GM23338 (cell line): Measurements from ENCODE around the gene ACKR1. TPM values are rescaled to one million over a fixed set of nuclear protein-coding genes. Genes with fewer than 3 reads are reported as not detected.

Experiments
- CREB1 ChIP-seq: fragments of 250-450 bp; sonication (Bioruptor Pico); IDR thresholded peaks from 2 replicates; pipeline ENCODE4 v1.5.0; 2020; ENCODE audit warnings: low read depth, mild to moderate bottlenecking, moderate library complexity
- EZH2phosphoT487 ChIP-seq: fragments of 200-600 bp; sonication (generic); IDR thresholded peaks from one replicate; pipeline ENCODE4 v1.8.1; 2018; ENCODE audit warnings: antibody characterized with exemption; ENCODE audit not compliant: unreplicated experiment
- JUNB ChIP-seq: IDR thresholded peaks from one replicate; pipeline ENCODE4 v1.6.1; 2016; ENCODE audit warnings: antibody characterized with exemption; ENCODE audit not compliant: unreplicated experiment
- NANOG ChIP-seq: IDR thresholded peaks from 2 replicates; pipeline ENCODE4 v1.6.1; 2016; ENCODE audit warnings: antibody characterized with exemption, borderline replicate concordance
- POLR2AphosphoS5 ChIP-seq: IDR thresholded peaks from 2 replicates; pipeline ENCODE4 v1.6.1; 2016; ENCODE audit warnings: antibody characterized with exemption, low read depth
- REST ChIP-seq: IDR thresholded peaks from one replicate; pipeline ENCODE4 v1.6.1; 2018; ENCODE audit warnings: antibody characterized with exemption; ENCODE audit not compliant: unreplicated experiment
- ZNF331 ChIP-seq: fragments of 250-450 bp; sonication (Bioruptor Pico); IDR thresholded peaks from 2 replicates; pipeline ENCODE4 v1.5.0; 2020; ENCODE audit warnings: low read depth, mild to moderate bottlenecking, moderate library complexity
- polyA plus RNA-seq: library from polyadenylated mRNA; unstranded; fragments of >200 nt; fragmentation: Nextera tagmentation; extraction: Ambion mirVana; gene quantifications from 2 replicates; pipeline ENCODE4 v1.2.1, GENCODE V29; 2016
- total RNA-seq: library from RNA; depleted of rRNA; stranded (reverse); fragments of >200 nt; shearing (Covaris generic); gene quantifications from 2 replicates; pipeline ENCODE4 v1.2.3, GENCODE V29; 2014
- TF ChIP-seq, protein P1 (sequence below): fragments of 250-450 bp; sonication (Bioruptor Pico); IDR thresholded peaks from 2 replicates; pipeline ENCODE4 v1.5.0; 2020; ENCODE audit warnings: mild to moderate bottlenecking, moderate library complexity

The ACKR1 gene
- total and polyA plus RNA-seq, 2 experiments from 2014 or later: 0.29 TPM; not detected in 1

DNA sequence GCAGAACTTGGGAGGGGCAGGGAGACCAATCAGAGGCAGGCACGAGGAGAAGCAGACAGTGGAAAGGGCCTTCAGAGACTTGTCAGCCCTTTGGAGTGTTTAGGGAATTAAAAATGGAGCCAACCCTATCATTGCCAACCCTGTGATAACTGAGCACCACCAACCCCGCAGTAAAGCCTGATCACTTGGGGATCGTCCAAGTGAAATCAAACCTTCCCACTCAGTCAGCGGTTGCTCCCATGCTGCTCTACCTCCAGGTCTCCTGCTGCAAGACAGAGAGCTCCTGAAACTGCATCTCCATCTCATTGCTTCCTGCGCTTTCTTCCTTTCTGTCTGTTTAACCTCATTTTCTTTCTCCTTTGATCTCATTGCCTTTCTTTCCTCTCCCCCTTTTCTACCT lies 4.8 kb upstream of the ACKR1 start (continued):
- TF ChIP-seq, protein P1, sequence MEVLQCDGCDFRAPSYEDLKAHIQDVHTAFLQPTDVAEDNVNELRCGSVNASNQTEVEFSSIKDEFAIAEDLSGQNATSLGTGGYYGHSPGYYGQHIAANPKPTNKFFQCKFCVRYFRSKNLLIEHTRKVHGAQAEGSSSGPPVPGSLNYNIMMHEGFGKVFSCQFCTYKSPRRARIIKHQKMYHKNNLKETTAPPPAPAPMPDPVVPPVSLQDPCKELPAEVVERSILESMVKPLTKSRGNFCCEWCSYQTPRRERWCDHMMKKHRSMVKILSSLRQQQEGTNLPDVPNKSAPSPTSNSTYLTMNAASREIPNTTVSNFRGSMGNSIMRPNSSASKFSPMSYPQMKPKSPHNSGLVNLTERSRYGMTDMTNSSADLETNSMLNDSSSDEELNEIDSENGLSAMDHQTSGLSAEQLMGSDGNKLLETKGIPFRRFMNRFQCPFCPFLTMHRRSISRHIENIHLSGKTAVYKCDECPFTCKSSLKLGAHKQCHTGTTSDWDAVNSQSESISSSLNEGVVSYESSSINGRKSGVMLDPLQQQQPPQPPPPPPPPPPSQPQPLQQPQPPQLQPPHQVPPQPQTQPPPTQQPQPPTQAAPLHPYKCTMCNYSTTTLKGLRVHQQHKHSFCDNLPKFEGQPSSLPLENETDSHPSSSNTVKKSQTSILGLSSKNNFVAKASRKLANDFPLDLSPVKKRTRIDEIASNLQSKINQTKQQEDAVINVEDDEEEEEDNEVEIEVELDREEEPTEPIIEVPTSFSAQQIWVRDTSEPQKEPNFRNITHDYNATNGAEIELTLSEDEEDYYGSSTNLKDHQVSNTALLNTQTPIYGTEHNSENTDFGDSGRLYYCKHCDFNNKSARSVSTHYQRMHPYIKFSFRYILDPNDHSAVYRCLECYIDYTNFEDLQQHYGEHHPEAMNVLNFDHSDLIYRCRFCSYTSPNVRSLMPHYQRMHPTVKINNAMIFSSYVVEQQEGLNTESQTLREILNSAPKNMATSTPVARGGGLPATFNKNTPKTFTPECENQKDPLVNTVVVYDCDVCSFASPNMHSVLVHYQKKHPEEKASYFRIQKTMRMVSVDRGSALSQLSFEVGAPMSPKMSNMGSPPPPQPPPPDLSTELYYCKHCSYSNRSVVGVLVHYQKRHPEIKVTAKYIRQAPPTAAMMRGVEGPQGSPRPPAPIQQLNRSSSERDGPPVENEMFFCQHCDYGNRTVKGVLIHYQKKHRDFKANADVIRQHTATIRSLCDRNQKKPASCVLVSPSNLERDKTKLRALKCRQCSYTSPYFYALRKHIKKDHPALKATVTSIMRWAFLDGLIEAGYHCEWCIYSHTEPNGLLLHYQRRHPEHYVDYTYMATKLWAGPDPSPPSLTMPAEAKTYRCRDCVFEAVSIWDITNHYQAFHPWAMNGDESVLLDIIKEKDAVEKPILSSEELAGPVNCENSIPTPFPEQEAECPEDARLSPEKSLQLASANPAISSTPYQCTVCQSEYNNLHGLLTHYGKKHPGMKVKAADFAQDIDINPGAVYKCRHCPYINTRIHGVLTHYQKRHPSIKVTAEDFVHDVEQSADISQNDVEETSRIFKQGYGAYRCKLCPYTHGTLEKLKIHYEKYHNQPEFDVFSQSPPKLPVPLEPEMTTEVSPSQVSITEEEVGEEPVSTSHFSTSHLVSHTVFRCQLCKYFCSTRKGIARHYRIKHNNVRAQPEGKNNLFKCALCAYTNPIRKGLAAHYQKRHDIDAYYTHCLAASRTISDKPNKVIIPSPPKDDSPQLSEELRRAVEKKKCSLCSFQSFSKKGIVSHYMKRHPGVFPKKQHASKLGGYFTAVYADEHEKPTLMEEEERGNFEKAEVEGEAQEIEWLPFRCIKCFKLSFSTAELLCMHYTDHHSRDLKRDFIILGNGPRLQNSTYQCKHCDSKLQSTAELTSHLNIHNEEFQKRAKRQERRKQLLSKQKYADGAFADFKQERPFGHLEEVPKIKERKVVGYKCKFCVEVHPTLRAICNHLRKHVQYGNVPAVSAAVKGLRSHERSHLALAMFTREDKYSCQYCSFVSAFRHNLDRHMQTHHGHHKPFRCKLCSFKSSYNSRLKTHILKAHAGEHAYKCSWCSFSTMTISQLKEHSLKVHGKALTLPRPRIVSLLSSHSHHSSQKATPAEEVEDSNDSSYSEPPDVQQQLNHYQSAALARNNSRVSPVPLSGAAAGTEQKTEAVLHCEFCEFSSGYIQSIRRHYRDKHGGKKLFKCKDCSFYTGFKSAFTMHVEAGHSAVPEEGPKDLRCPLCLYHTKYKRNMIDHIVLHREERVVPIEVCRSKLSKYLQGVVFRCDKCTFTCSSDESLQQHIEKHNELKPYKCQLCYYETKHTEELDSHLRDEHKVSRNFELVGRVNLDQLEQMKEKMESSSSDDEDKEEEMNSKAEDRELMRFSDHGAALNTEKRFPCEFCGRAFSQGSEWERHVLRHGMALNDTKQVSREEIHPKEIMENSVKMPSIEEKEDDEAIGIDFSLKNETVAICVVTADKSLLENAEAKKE (CRISPR knock-in tag): no peak
- no peak for TF ChIP-seq CREB1 (CRISPR knock-in tag)
- no peak for TF ChIP-seq JUNB
- no peak for TF ChIP-seq EZH2phosphoT487
- TF ChIP-seq NANOG: no peak
- no peak for TF ChIP-seq POLR2AphosphoS5
- no peak for TF ChIP-seq REST
- no peak for TF ChIP-seq ZNF331 (CRISPR knock-in tag)
